Measurements from ENCODE around the gene SRXN1. TPM values are rescaled to one million over a fixed set of nuclear protein-coding genes. Genes with fewer than 3 reads are reported as not detected.

Gene SRXN1
- total RNA-seq, 1 experiment from 2014 or later: 80.8 TPM

GRCh38 chr20:620246-620645 is 32.8 kb downstream of the SRXN1 start (continued):
- no peak for TF ChIP-seq ZNF274 (IDR thresholded peaks at IDR 0.05; ENCODE audit: low read depth, low read length)
- no peak for TF ChIP-seq ATF3 (IDR thresholded peaks at IDR 0.05)

- H3K9me2 ChIP-seq (ENCODE audit: insufficient read depth): no peaks in the 10 kb centered on the region
- H3K79me2 ChIP-seq (ENCODE audit: insufficient read depth, low read length): no peaks in the 10 kb centered on the region
- ChIA-PET CTCF (interaction anchor here (1.6 kb wide), 1 partner anchor 27 kb away, joined by 3 read pairs; no protein-coding TSS in a partner anchor), POLR2A (interaction anchor here (1.4 kb wide), 1 partner anchor 17 kb away, joined by 3 read pairs; no protein-coding TSS in a partner anchor), RAD21 (ENCODE audit: low non-redundant PET in 1 of 2, low total read pairs in 2 of 2, uncharacterized antibody in 2 of 2, unreplicated experiment in 2 of 2) (no interaction called here)
- H3K4me2 ChIP-seq (ENCODE audit: low read length): no peak overlapping the region
- TF ChIP-seq EGR1 (IDR thresholded peaks at IDR 0.05; ENCODE audit: low read depth) (no peak), ZNF274 (IDR thresholded peaks at IDR 0.05; ENCODE audit: low read depth, low read length) (no peak), EZH2phosphoT487 (IDR thresholded peaks at IDR 0.05; ENCODE audit: borderline replicate concordance) (no peak), POLR2AphosphoS5 (IDR thresholded peaks at IDR 0.05; ENCODE audit: low read depth, low read length) (no peak), EZH2 (IDR thresholded peaks at IDR 0.05) (no peak), TCF7L2 (IDR thresholded peaks at IDR 0.05; ENCODE audit: borderline replicate concordance, extremely low read depth, insufficient read depth, insufficient read length) (no peak), RAD21 (IDR thresholded peaks at IDR 0.05; ENCODE audit: low read depth) (no peak), JUND (IDR thresholded peaks at IDR 0.05) (no peak), REST (IDR thresholded peaks at IDR 0.05; ENCODE audit: low read depth) (no peak), SIN3A (IDR thresholded peaks at IDR 0.05; ENCODE audit: low read depth) (no peak), CEBPB (IDR thresholded peaks at IDR 0.05; ENCODE audit: low read depth) (no peak), ATF3 (IDR thresholded peaks at IDR 0.05) (no peak), MAX (IDR thresholded peaks at IDR 0.05) (no peak), CBX3 (IDR thresholded peaks at IDR 0.05; ENCODE audit: low read depth) (no peak), CTCF (IDR thresholded peaks at IDR 0.05 in 2 of 3, conservative IDR thresholded peaks at IDR 0.05 in 1 of 3; ENCODE audit: borderline replicate concordance in 1 of 3, insufficient read depth in 1 of 3, low read depth in 2 of 3, low read length in 2 of 3) (no peak), SP1 (IDR thresholded peaks at IDR 0.05; ENCODE audit: low read depth) (no peak), YY1 (IDR thresholded peaks at IDR 0.05; ENCODE audit: extremely low read depth, insufficient replicate concordance, low read depth, low read length) (no peak), ELF1 (IDR thresholded peaks at IDR 0.05; ENCODE audit: borderline replicate concordance, low read depth) (no peak), ZFX (IDR thresholded peaks at IDR 0.05) (no peak)
- no peaks in the 10 kb centered on the region for H4K20me1 ChIP-seq (ENCODE audit: insufficient read depth)
- ATAC-seq (no peak), DNase-seq (ENCODE audit: low read depth, low spot score) (no peak)
- no peaks in the 10 kb centered on the region for H3K9me3 ChIP-seq (ENCODE audit: control insufficient read depth in 1 of 2, insufficient read depth in 1 of 2, low read depth in 1 of 2, low read length in 2 of 2)
- no peak overlapping the region for H3K27ac ChIP-seq (ENCODE audit: low read depth, low read length)
- no peak overlapping the region for H3K9ac ChIP-seq (ENCODE audit: low read length)
- H3K27me3 ChIP-seq (ENCODE audit: insufficient read depth, low read length): no peaks in the 10 kb centered on the region; the same call in 1 of the 2 replicates
- intact Hi-C loops (cut with micrococcal nuclease): no loop called here
- BruUV-seq (replicated peaks): no TSS peak
- H3K4me3 ChIP-seq (replicated peaks in 1 of 2; ENCODE audit: low read depth in 1 of 2, low read length in 2 of 2): no peak overlapping the region
- H3K36me3 ChIP-seq (ENCODE audit: control insufficient read depth in 1 of 2, insufficient read depth in 2 of 2, low read length in 2 of 2): no peaks in the 10 kb centered on the region
- no peaks in the 10 kb centered on the region for H3K4me1 ChIP-seq (ENCODE audit: control insufficient read depth in 1 of 2, insufficient read depth in 2 of 2, low read length in 2 of 2)
- H2AFZ ChIP-seq (ENCODE audit: low read depth, low read length, poor library complexity, severe bottlenecking): no peak overlapping the region
Measured at GRCh38 chr20:618980-619379, 34.0 kb downstream of the SRXN1 start.
